Measurements from ENCODE around the gene COX7C.

COX7C gene

DNA sequence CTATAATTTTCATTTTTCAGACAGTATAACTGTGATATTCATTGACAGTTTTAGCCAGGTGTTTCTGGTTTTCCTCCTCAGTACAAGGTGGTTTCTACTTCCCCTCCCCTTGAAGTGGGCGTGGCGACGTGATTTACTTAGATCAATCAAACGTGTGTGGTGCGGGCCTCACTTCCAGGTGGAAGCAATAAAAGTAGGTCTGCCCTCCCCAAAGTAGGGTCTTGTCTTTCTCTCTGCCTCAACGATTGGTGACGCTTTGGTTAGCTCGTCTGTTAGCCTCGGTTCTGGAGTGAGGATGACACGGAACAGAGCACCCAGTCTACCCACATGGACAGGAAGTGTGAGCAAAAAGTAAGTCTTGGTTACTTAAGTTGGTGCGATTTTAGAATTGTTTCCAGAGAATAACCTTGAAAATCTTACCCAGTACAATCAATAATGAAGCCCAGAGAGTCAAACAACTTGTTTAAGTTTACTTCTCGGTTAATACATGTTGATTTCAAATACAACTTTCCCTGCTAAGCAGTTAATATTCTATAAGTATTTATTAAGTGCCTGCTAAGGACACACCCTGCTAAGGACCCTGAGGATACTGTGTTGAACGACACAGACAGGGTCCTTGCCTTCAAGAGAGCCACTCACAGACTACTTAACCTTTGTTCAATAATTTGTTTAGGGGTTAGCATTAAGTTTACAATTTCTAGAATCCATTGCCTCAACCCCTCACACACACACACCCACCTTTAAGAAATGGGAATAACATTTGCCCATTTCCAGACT lies 48.4 kb downstream of the COX7C start:
- no peaks in the 10 kb centered on the region; the same call in 1 of the 2 replicates for H3K9me3 ChIP-seq (ENCODE audit: insufficient read depth, low read depth, low read length)
- H3K4me1 ChIP-seq (ENCODE audit: insufficient read depth, low read length) = no peaks in the 10 kb centered on the region
- H3K4me3 ChIP-seq (ENCODE audit: low read length) = no peak overlapping the region
- H3K36me3 ChIP-seq (ENCODE audit: insufficient read depth, low read depth, low read length) = no peaks in the 10 kb centered on the region
- no peaks in the 10 kb centered on the region for H3K27me3 ChIP-seq (ENCODE audit: insufficient read depth, low read length)
- H3K9ac ChIP-seq (ENCODE audit: low read depth, low read length) = no peak overlapping the region
- no peak overlapping the region for H3K27ac ChIP-seq (ENCODE audit: low read length)

DNA sequence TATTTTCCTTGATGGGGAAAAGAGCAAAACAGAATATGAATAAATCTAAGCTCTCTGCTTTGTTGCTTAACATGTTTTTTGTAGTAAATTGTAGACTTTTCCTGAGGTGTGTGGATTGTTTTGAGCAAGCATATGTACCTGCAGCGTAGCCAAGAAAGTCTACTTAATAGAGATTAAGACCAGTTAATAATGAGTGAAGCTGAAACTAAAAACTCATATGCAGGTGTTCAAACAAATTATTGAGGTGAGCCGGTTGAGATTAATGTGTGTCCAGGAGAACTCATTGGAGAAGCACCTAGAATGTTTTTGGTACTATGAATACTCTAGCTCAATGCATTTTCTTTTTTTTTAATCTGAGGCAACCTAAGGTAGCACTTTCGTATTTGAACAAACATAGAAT lies 49.2 kb downstream of the COX7C start:
- H3K9ac ChIP-seq (ENCODE audit: low read depth, low read length) = no peak overlapping the region
- no peaks in the 10 kb centered on the region for H3K4me1 ChIP-seq (ENCODE audit: insufficient read depth, low read length)
- no peak overlapping the region for H3K27ac ChIP-seq (ENCODE audit: low read length)
- no peak overlapping the region for H3K4me3 ChIP-seq (ENCODE audit: low read length)
- no peaks in the 10 kb centered on the region for H3K27me3 ChIP-seq (ENCODE audit: insufficient read depth, low read length)
- no peaks in the 10 kb centered on the region for H3K36me3 ChIP-seq (ENCODE audit: insufficient read depth, low read depth, low read length)
- no peaks in the 10 kb centered on the region for H3K9me3 ChIP-seq (ENCODE audit: insufficient read depth, low read depth, low read length)

All from iPS-20b (cell line).